ENCODE results near the gene ZPBP. TPM values are rescaled to one million over a fixed set of nuclear protein-coding genes. Genes with fewer than 3 reads are reported as not detected.

Gene ZPBP
- total and polyA plus RNA-seq, 2 of the 4 experiments (the other 2 are of a cell fraction) = not detected

DNA sequence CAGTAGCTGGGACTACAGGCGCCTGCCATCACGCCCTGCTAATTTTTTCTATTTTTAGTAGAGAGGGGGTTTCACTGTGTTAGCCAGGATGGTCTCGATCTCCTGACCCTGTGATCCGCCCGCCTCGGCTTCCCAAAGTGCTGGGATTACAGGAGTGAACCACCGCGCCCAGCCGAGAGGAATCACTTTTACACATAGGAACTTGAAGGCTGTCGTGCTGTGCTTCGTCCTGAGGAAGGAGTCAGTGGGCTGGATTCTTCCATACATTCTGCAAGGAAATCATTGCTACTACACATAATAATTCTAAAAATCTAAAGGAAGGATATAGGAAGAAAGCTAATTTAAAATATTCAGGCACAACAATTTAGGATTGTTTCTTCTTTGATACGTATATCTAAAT lies 48.8 kb upstream of the ZPBP start:
- Histone ChIP-seq H3K36me3 (ENCODE audit: control insufficient read depth, insufficient read depth, low read length) (no peaks in the 10 kb centered on the region), H3K9ac (ENCODE audit: low read depth, low read length) (no peak overlapping the region), H4K91ac (ENCODE audit: insufficient read depth, low read depth, low read length) (no peak overlapping the region), H3K18ac (ENCODE audit: low read depth, low read length) (no peak overlapping the region), H3K9me1 (ENCODE audit: insufficient read depth, low read length) (no peaks in the 10 kb centered on the region), H4K5ac (ENCODE audit: low read depth, low read length) (no peak overlapping the region), H3K79me1 (ENCODE audit: low read depth in 1 of 2, low read length in 2 of 2) (no peaks in the 10 kb centered on the region), H2BK20ac (ENCODE audit: low read depth, low read length) (no peak overlapping the region), H2AK9ac (replicated peaks; ENCODE audit: low read depth, low read length, poor library complexity) (no peak overlapping the region), H3K4me3 (ENCODE audit: insufficient read depth, low read depth, low read length) (no peak overlapping the region), H2BK5ac (ENCODE audit: low read depth, low read length, poor library complexity, severe bottlenecking) (no peak overlapping the region), H2AFZ (replicated peaks; ENCODE audit: low read length, poor library complexity) (no peak overlapping the region), H2BK15ac (ENCODE audit: low read depth, low read length) (no peak overlapping the region), H3K27ac (ENCODE audit: insufficient read depth, low read length) (no peak overlapping the region), H2BK120ac (ENCODE audit: low read depth, low read length) (no peak overlapping the region), H3K27me3 (ENCODE audit: control insufficient read depth, insufficient read depth, low read length) (no peaks in the 10 kb centered on the region), H3K4me2 (ENCODE audit: low read depth, low read length) (no peak overlapping the region), H3K23ac (ENCODE audit: low read depth, low read length) (no peak overlapping the region), H3K4me1 (ENCODE audit: control insufficient read depth, insufficient read depth, low read length) (no peaks in the 10 kb centered on the region), H4K8ac (ENCODE audit: low read depth in 2 of 2, low read length in 2 of 2) (no peak overlapping the region), H4K20me1 (ENCODE audit: insufficient read depth, low read length) (no peaks in the 10 kb centered on the region), H3K14ac (replicated peaks; ENCODE audit: low read depth, low read length) (no peak overlapping the region), H2AK5ac (ENCODE audit: low read depth, low read length) (no peak overlapping the region), H3K56ac (ENCODE audit: extremely low read depth, insufficient read depth, low read length) (no peak overlapping the region), H3K9me3 (ENCODE audit: control insufficient read depth, insufficient read depth, low read length) (no peaks in the 10 kb centered on the region), H3K4ac (ENCODE audit: low read depth, low read length) (no peak overlapping the region)
- intact Hi-C loops (cut with micrococcal nuclease) = loop anchor here (1.0 to 5.0 kb wide), 3 partner anchors 276 to 1225 kb away; no protein-coding TSS in a partner anchor
- DNase-seq (no peak), ATAC-seq (ENCODE audit: low read depth) (no peak)
- TF ChIP-seq CEBPB (IDR thresholded peaks at IDR 0.05; ENCODE audit: low read depth, low read length) (no peak), RCOR1 (IDR thresholded peaks at IDR 0.05; ENCODE audit: insufficient replicate concordance, low read length) (no peak), FOS (IDR thresholded peaks at IDR 0.05; ENCODE audit: low read depth, low read length) (no peak), RAD21 (IDR thresholded peaks at IDR 0.05; ENCODE audit: low read length) (no peak), MXI1 (IDR thresholded peaks at IDR 0.05; ENCODE audit: borderline replicate concordance, low read depth, low read length) (no peak)
- TF ChIP-seq, protein P1, sequence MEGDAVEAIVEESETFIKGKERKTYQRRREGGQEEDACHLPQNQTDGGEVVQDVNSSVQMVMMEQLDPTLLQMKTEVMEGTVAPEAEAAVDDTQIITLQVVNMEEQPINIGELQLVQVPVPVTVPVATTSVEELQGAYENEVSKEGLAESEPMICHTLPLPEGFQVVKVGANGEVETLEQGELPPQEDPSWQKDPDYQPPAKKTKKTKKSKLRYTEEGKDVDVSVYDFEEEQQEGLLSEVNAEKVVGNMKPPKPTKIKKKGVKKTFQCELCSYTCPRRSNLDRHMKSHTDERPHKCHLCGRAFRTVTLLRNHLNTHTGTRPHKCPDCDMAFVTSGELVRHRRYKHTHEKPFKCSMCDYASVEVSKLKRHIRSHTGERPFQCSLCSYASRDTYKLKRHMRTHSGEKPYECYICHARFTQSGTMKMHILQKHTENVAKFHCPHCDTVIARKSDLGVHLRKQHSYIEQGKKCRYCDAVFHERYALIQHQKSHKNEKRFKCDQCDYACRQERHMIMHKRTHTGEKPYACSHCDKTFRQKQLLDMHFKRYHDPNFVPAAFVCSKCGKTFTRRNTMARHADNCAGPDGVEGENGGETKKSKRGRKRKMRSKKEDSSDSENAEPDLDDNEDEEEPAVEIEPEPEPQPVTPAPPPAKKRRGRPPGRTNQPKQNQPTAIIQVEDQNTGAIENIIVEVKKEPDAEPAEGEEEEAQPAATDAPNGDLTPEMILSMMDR (conservative IDR thresholded peaks at IDR 0.05; ENCODE audit: low read depth, low read length) = no peak
- ChIA-PET POLR2A (ENCODE audit: unreplicated experiment) (no interaction called here), CTCF (interaction anchor here (1.5 kb wide), 1 partner anchor 1019 kb away, joined by 4 read pairs; no protein-coding TSS in a partner anchor)
- in situ Hi-C loops (cut with MboI; ENCODE audit: low sequenced_read_pairs) = loop anchor here (25.0 kb wide), 1 partner anchor 1020 kb away; no protein-coding TSS in a partner anchor
- no CpG with 5 or more reads among the region's 12 CpGs for WGBS, 2 experiments (ENCODE audit: extremely low coverage in 2 of 2, insufficient read length in 1 of 2)
- dilution Hi-C loops (cut with HindIII; ENCODE audit: low sequenced_read_pairs, unreplicated experiment) = no loop called here
- no TSS peak for BruUV-seq (replicated peaks)

Measured in IMR-90 (cell line).